Measurements from ENCODE around the gene NEU1.
A peak's percentile ranks its signal among the peaks of the same experiment; 100 is the strongest.
"Not testable (repeated sequence)": the region's sequence is repeated elsewhere in the genome, so short reads cannot be mapped to it uniquely, and the experiment has no call there.

The NEU1 gene

DNA sequence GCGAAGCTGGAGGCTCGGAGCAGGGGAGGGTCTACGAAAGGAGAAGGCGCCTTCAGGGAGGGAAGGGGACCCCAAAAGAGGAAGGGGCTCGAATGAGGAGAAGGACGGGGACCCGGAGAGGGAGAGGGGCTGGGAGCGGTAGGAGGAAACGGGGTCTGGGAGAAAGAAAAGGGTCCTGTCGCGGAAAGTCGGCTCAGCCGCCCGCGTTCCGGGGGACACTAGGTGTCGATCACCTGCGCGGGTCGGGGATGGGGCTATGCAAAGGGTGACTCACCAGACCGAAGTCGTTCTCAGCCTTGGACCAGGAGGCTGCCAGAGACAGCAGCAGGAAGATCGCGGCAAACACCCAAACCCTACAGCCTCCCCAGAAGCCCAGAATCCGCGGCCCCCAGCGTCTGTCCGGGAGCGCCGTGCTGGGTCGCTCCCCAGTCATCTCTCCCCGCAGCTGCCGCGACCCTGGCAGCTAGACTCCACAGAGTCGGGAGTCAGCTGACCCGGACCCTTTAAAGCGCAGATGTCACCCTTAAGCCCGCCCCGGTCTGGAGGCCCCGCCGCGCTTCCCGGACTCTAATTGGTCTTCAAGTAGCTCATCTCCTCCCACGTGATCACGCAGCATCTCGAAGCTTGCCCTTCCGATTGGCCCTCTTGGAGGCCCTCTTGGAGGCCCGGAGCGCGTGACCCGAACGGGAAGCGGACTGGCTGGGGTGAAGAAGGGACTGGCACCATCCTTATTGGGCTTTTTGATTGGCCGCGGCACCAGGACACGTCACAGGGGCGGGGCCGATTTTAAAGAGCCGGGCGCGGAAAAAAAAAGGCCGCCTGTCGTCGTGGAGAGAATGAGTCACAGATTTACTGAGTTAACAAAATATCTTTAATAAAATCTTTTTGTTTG, at the start of gene NEU1:
Gene NEU1 (minus strand): TSS at position 478 of the 892 bp plus-strand sequence. CDS start 45 bp downstream, at position 433.
- peak; percentile 100 for DNase-seq

DNA sequence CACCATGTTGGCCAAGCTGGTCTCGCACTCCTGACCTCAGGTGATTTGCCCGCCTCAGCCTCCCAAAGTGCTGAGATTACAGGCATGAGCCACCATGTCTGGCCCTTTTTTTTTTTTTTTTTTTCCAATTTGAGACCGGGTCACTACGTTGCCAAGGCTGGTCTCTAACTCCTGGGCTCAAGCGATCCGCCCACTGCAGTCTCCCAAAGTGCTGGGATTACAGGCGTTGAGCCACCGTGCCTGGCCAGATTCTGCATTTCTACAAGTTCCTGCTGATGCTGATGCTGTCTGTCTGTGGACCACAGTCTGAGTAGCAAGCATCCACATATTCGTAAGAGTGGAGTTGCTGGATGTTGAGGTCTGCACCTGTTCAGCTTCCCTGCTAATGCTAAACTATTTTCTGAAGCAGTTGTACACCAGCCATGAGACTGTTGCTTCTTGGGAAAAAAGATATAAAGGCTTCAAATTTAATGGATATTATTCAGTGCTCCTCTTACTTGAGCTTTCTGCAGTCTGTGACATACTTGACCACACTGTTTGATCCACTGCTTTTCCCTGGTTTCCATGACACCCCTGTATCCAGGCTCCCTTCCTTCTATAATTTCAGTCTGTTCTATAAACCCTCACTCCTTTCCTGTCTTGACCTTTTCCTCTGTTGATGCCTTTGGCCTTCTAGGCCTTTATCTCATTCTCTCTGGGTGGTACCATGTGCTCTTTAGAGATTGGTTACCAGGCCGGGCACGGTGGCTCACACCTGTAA, 49.4 kb upstream of the NEU1 start:
- no peak for DNase-seq

DNA sequence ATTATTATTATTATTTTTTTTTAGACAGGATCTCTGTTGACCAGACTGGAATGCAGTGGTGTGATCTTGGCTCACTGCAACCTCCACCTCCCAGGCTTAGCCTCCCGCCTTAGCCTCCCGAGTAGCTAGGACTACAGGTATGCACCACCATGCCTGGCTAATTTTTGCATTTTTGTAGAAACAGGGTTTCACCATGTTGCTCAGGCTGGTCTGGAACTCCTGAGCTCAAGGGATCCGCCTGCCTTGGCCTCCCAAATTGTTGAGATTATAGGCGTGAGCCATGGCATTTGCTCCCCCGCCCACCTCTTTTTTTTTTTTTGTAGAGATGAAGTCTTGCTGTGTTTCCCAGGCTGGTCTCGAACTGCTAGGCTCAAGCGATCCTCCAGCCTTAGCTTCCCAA, 46.7 kb upstream of the NEU1 start:
- DNase-seq = not testable (repeated sequence)

DNA sequence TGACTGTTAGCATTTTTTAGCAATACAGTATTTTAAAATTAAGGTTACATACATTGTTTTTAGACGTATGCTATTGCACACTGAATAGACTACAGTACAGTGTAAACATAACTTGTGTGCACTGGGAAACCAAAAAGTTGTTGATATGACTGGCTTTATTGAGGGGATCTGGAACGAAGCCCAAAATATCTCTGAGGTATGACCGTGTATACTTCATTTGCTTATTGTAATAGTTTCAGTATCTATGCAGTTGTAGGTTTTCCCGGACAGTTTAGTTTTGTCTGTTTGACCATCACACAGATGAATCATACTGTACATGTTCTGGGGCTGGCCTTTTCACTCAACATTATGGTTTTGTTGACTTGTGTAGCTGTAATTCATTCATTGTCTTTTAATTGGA, 46.2 kb upstream of the NEU1 start:
- DNase-seq = no peak

DNA sequence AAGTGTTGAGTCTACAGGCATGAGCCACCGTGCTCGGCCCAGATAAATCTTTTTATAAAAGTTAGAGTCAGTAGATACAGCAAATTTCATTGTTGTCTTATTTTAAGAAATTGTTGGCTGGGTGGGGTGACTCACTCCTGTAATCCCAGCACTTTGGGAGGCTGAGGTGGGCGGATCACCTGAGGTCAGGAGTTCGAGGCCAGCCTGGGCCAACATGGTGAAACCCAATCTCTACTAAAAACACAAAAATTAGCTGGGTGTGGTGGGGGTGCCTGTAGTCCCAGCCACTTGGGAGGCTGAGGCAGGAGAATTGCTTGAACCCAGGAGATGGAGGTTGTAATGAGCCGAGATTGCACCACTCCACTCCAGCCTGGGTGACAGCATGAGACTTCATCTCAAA, 45.6 kb upstream of the NEU1 start:
- DNase-seq = not testable (repeated sequence)

DNA sequence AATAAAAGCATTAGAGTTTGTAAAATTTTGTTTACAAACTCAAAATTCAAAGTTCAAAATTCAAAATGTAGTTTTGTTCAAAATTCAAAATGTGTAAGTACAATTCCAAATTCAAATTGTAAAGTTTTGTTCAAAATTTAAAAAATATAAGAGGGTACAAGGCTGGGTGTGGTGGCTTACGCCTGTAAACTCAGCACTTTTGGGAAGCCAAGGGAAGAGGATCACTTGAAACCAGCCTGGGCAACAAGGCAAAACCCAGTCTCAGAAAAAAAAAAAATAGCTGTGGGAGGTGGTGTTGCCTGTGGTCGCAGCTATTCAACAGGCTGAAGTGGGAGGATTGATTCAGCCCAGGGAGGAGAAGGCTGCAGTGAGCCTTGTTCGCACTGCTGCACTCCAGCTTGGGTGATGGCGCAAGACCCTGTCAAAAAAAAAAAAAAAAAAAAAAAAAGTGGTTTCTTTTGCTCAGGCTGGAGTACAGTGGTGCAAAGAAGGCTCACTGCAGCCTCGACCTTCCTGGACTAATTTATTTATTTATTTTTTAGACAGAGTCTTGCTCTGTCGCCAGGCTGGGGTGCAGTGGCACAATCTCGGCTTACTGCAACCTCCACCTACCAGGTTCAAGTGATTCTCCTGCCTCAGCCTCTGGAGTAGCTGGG, 44.7 kb upstream of the NEU1 start:
- DNase-seq = no peak

DNA sequence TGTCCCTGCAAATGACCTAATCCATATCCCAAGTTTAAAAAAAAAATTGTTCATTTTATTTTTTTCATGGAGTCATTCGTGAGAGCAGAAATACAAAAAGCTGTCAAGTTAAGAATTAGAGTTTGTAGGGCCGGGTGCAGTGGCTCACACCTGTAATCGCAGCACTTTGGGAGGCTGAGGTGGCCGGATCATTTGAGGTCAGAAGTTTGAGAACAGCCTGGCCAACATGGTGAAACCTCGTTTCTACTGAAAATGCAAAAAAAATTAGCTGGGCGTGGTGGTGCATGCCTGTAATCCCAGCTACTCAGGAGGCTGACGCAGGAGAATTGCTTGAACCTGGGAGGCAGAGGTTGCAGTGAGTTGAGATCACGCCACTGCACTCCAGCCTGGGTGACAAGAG, 44.1 kb upstream of the NEU1 start:
- not testable (repeated sequence) for DNase-seq

DNA sequence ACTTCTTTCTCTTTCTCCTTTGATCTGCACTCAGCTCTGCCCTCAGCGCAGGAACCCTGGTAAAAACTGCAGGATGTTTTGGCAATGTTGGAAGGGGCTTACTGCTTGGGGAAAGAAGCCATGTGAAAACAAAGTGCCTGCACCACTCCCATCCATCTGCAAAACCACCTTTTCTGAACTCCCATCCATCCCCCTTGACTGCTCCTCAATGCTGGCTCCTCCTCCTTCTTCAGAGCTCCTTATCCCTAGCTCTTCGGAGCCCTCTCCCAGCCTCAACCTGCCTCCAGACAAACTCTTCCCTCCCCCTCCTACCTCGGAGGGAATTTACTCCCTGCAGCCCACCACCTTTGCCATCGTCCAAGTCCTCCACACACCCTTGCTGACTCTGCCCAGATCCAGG, 43.5 kb upstream of the NEU1 start:
- DNase-seq = no peak

DNA sequence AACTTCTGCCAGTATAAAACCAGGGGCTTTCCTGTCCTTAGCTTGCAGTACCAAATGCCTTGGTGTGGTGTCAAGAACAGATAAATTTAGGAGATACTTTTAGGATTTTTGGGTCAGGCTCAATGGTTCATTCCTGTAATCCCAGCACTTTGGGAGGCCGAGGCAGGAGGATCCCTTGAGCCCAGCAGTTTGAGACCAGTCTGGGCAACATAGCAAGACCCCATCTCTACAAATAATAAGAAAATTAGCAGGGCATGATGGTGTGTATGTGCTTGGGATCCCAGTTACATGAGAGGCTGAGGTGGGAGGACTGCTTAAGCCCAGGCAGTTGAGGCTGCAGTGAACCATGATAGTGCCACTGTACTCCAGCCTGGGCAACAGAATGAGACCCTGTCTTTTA, 42.4 kb upstream of the NEU1 start:
- DNase-seq = no peak

DNA sequence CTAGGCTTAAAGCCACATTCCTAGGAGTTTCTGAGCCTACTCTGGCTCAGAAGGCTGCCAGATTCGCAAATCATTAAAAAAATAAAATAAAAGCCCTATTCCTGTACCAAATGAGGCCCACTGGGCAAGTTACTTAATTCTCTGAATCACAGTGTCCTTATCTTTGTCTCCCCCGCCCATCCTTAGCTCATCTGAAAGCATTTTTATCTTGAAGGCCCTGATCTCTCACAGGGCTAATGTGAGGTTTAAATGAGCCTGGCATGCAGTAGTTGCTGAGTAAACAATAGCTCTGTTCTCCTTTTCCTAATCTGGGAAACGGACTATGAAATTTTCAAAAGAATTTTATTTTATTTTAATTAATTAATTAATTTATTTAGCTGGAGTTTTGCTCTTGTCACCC, 41.3 kb upstream of the NEU1 start:
- DNase-seq = no peak

DNA sequence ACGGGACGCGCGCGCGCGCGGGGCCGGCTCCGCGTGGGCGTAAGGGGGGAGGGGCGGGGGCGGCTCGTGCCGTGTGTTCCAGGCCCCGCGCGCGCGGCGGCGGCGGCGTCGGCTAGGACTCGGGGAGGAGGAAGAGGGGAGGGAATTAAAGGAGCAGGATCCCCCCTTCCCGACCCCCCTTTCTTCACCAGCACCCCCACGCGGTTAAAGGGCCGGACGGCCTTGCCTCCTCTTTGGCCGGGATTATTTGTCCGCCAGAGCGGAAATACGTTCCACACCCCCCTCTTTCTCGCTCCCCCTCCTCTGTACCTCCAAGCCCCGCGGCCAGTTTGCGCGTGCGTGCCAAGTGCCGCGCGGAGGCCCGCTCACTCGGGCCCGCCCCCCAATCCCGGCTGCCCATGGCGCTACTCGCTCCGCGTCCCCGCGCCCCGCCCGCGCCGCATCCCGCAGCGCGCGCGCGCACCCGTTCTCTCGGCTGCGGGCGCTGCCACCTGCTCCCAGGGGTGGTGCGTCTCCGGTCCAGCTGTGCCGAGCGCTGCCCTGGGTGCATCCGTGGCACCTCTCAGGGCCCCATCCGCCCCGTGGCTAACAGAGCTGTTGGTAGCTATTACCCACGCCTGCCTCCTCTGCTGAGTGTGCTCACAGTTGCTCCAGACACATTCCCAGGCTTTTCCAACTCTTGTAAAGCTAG, 39.5 kb upstream of the NEU1 start, which contains the start of gene ZBTB12:
Gene ZBTB12 (minus strand): TSS at position 134 of the 691 bp plus-strand sequence. CDS start 781 bp downstream, outside the sequence.
- DNase-seq = peak; percentile 89 to 91

DNA sequence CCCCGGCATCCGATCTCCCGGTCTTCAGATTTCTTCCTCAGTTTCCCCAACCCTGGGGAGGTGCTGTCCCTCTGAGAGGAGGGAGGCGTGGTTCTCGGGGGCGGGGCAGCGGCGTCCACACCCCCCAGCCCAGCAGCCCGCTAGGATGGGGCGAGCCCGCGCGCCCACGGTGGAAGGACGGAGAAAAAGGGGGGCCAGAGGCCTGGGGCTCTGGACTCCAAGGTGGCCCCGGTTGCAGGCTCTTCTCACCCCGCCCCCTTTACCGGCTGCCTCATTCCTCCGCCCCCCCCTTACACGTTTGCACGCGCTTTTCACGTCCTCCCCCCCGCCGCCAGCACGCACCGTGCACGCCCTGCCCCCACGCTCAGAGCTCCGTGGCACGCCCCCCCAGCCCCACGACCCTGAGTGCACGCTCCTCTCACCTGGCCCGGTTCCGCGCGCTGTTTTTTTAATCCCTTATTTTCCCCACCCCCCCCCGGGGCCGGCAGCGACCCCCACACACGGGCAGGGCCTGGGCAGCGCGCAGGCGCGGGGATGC, 38.9 kb upstream of the NEU1 start:
- DNase-seq = peak; percentile 59 to 66

DNA sequence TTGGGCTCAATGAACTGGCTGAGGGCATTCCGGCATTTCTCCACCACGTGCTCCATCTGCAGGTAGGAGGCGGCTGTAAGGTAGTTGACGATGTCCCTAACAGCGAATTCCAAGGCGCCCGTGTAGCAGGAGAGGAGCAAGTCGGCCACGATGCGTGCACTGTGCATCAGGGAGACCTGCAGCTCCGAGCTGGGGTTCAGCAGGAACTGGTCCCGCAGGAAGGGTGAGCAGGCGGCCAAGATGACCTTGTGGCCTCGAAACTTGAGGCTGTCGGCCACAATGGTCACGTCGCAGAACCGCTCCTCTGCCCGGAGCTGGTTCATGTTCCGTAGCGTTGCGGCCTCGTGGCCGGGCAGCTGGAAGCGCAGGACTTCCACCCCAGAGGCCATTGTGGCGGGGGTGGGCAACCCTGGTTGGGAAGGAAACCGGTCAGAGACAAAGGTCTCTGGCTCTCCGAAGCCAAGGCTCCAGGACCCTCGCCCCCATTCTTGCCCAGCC, 38.3 kb upstream of the NEU1 start:
- no peak for DNase-seq

DNA sequence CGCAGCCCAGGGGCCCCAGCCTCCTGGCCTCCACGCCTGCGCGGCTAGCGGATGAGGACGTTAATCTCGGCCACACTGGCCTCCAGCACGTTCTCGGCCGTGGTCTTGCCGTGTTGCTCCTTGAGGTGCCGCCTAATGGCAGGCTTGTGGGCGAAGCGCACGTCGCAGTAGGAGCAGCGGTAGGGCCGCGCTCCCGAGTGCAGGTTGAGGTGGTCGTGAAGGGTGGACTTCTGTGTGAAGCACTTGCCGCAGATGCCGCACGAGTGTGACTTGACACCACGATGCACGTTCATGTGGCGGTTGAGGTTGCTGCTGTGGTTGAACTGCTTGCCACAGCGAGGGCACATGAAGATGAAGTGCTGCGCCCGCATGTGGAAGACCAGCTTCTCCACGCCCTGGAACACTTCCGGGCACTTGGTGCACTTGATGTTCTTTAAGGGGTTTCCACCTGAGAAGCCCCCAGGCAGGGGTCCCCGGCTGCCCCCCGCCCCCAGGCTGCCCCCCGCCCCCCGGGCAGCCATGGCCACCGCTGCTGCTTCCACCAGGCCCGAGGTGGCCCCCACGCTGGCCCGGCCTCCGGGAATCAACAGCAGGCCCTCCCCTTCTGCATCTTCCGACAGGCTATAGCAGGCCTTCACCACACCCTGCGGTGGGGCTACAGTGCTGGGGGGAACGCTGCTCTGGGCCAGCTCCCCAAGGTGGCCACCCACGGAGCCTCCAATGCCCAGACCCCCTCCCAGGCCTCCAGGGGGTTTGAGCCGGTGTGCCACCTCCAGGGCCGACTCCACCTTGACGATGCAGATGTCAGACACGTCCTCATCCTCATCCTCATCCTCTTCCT, 37.5 kb upstream of the NEU1 start:
- DNase-seq = peak in 1 of 2 donors; percentile 29

DNA sequence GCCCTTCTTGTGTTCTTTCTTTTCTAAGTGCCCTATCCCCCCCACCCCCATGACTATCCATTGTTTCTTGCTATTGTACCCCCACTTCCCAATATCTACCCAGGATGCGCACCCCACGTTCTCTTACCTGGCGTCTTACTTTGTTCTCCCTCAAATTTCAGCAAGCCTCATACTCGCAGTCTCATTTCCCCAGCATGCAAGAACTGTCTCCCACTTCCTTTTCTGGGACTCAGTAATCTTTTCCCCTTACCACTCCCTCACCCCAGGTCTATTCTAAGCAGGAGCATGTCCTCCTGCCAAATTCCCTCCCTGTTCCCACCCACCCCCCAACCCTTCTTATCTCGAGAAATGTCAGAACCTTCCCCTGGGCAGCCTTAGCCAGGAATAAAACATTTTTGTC, 36.6 kb upstream of the NEU1 start:
- no peak for DNase-seq

DNA sequence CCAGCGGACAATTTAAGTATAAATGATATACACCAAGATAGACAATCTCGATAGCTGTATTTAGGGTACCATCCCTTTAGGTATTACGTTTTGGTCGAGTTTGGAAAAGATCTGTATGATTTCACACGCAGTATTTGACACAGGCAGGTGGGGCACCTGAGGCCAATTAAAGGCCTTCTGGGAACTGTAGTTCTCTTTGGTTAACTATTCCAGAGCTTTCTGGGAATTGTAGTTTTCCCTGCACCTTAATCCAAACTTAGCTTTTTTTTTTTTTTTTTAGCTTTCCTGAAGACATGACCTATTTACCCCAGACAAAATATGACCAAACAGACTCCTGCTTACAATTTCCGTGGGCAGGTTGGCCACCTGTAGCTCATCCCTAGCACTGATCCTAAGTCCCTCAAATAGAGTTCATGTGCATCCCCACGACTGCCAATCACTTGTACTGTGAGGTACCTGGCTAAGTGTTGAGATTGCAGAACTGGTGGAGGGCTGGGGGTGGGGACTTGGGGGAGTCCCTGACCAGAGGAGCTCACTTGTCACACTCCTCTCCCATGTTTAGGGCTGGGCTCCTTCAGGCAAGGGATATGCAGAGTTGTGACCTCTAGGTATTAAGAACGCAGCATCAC, 35.9 kb upstream of the NEU1 start:
- peak; percentile 37 to 76 for DNase-seq

DNA sequence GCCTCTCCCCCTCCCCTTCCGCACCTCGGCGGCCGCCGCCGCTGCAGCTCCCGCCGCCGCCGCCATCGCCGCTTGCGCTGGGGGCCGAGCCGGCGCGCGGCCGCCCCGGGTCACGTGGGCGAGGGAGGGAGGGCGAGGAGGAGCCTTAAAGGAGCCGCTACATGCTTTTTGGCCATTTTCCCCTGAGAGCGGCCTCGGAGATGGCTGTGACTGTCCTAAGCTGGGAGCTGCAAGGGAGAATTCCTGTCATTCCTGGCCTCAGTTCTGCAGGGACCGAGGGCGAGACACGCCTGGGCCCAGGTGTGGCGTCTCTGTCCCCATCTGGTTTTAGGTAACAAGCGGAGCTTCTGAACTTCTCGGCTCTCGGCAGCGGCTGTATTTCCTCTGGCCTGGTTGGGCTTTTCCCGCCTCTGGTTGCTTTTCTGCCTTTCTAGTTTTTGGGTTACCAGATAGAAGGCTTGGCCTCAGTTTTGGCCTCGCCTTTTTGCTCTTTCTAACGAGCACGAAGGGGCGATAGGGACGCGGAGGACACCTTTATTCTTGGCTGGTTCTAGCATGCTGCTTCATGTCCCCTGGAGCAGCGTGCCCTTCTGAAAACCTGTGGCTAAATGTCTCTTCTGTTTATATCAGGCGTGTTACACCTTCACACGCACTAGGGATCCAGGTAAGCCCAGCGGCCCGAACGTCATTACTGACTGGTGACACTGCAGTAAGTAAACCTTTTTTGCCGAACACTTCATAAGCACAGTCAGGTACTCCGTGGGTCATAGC, 35.2 kb upstream of the NEU1 start, which contains the start of gene EHMT2:
Gene EHMT2 (minus strand): TSS at position 87 of the 771 bp plus-strand sequence. CDS start 21 bp downstream, at position 66.
- peak; percentile 80 to 88 for DNase-seq

DNA sequence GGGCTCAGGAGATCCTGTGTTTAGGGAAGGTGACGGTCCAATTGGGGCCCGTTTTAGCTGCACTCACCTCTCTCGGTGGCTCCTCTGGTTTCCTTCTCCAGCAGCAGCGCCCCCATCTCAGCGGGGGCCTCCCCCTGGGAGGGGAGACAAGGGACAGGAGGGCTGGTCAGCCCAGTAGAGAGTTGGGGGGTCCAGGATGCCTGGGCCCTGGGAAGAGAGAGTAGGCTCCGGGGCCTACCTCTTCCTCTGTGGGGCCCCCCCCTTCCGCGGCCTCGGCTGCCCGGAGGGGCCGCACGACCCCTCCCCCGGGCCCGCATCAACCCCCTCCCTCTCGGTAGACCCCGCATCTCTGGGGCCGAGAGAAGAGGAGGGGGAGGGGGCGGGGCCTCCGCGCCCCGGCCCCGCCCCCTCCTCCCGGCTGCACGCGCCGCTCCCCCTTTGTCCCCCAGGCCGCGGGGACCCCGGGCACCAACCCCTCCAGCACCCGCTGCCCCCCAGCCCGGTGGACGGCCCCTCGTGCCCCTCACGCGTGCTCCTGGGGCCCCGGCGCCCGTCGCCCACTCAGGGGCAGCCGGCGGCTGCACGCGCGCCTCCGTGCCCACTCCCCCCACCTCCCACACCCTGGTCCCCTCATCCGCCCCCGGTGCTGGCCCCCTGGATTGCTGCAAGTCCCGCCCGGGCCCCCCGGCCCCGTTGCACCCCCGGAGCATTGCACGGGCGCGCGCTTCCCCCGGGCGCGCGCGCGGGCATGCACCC, 34.4 kb upstream of the NEU1 start:
- DNase-seq = peak in 1 of 2 donors; percentile 19

DNA sequence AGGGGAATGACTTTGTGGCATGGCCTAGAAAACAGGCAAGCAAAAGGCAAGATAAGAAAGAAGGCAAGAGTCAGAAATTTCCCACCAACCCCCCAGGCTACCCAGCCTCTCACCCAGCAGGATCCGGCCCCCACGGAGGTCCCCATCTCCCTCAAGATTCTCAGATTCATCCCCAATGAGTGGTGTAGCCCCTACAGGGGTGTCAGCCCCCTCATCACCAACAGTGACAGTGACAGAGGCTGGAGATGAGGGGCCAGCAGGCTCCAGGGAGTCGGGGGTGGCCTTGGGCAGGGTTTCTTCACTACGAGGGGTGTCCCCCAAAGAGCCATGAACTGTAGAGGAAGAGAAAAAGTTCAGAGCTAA, 33.9 kb upstream of the NEU1 start:
- no peak for DNase-seq
